K562 (cell line): ENCODE results near the gene CCDC87. TPM values are rescaled to one million over a fixed set of nuclear protein-coding genes. Genes with fewer than 3 reads are reported as not detected.

Source experiments
- ATAC-seq: fragments of 200-7000 bp; cut with Tn5 transposase; 3 replicates; pipeline ENCODE4 v1.9.1; 2020; ENCODE audit warnings: moderate library complexity
- BruUV-seq: library from RNA; stranded (reverse); fragments of 400-500 nt; replicated peaks from 2 replicates; lab custom pipeline; 2021; lab: Mats Ljungman, UMichigan
- CTCF ChIA-PET: fragments of 300-600 bp; formaldehyde crosslinking; extraction: SDS; loops from one replicate; lab custom pipeline; 2021; ENCODE audit warnings: low intra/inter-chr PET ratio; lab: Yijun Ruan, JAX
- POLR2A ChIA-PET: fragments of 300-600, 350-650 bp; sonication (Branson Sonifier 250); formaldehyde crosslinking; extraction: SDS; loops from one replicate; lab custom pipeline; 2021; ENCODE audit warnings: antibody characterized with exemption, inconsistent platforms; lab: Yijun Ruan, JAX
- DNase-seq, 4 experiments: peaks; one replicate each; pipeline versions ENCODE4 v3.0.0 to v3.0.0-alpha.2; 2011 to 2018; ENCODE audit warnings: low spot score in 3 of 4, mixed read lengths in 3 of 4; ENCODE audit errors: extremely low read depth in 1 of 4
- FAIRE-seq: peaks from 2 replicates; lab custom pipeline; 2011; peaks lifted over from hg19 to GRCh38; lab: Jason Lieb, UNC
- H2AFZ ChIP-seq: 2 replicates; pipeline ENCODE4 v1.6.0; 2011; ENCODE audit warnings: low read depth, low read length, control low read depth, inconsistent platforms
- H3K27ac ChIP-seq: fragments of 200-600 bp; 3 replicates; pipeline ENCODE4 v1.8.0; 2011; ENCODE audit warnings: low read depth, mild to moderate bottlenecking, control low read depth, inconsistent platforms, low read length, moderate library complexity, mixed read lengths; ENCODE audit errors: extremely low read depth
- H3K27me3 ChIP-seq, 2 experiments: fragments of 300-600 bp in 1 of 2; 2 replicates in 1 of 2; 3 replicates in 1 of 2; pipeline versions ENCODE4 v1.6.0 to v1.8.0; 2011; ENCODE audit warnings: inconsistent platforms in 2 of 2, low read length in 2 of 2, mild to moderate bottlenecking in 1 of 2, mixed read lengths in 1 of 2, moderate library complexity in 1 of 2; ENCODE audit not compliant: control insufficient read depth in 2 of 2, insufficient read depth in 2 of 2
- H3K36me3 ChIP-seq: fragments of 300-600 bp; 3 replicates; pipeline ENCODE4 v1.8.0; 2011; ENCODE audit warnings: mild to moderate bottlenecking, low read length, inconsistent platforms; ENCODE audit not compliant: control insufficient read depth, insufficient read depth
- H3K4me1 ChIP-seq, 2 experiments: fragments of 200-600 bp in 1 of 2; replicated peaks in 1 of 2; 2 replicates in 1 of 2; 3 replicates in 1 of 2; pipeline versions ENCODE4 v1.5.1 to v1.8.0; 2011; ENCODE audit warnings: inconsistent platforms in 2 of 2, low read length in 2 of 2, mild to moderate bottlenecking in 1 of 2, mixed read lengths in 1 of 2, moderate library complexity in 1 of 2; ENCODE audit not compliant: control insufficient read depth in 2 of 2, insufficient read depth in 2 of 2
- H3K4me2 ChIP-seq: 2 replicates; pipeline ENCODE4 v1.6.1; 2011; ENCODE audit warnings: low read length, control low read depth, inconsistent platforms, mixed read lengths; ENCODE audit not compliant: insufficient read depth
- H3K4me3 ChIP-seq: fragments of 200-600 bp; sonication (generic), shearing (Covaris generic); 2 replicates; pipeline ENCODE4 v1.5.1; 2016; ENCODE audit warnings: control low read depth, inconsistent platforms
- H3K79me2 ChIP-seq: fragments of 200-600 bp; 3 replicates; pipeline ENCODE4 v1.8.0; 2011; ENCODE audit warnings: low read length, inconsistent platforms; ENCODE audit not compliant: control insufficient read depth, insufficient read depth
- H3K9ac ChIP-seq, 2 experiments: 2 replicates each; pipeline versions ENCODE4 v1.6.0 to v1.6.1; 2011; ENCODE audit warnings: low read depth in 2 of 2, low read length in 2 of 2, control low read depth in 1 of 2, inconsistent platforms in 1 of 2, mild to moderate bottlenecking in 1 of 2, mixed read lengths in 1 of 2; ENCODE audit not compliant: insufficient read depth in 1 of 2
- H3K9me1 ChIP-seq: one replicate; pipeline ENCODE4 v1.6.0; 2011; ENCODE audit warnings: inconsistent platforms, mild to moderate bottlenecking, low read length, moderate library complexity; ENCODE audit not compliant: control insufficient read depth, insufficient read depth
- H3K9me3 ChIP-seq: replicated peaks from 2 replicates; pipeline ENCODE4 v1.5.1; 2011; ENCODE audit warnings: low read depth, low read length, inconsistent platforms; ENCODE audit not compliant: control insufficient read depth, insufficient read depth
- H4K20me1 ChIP-seq: replicated peaks from 2 replicates; pipeline ENCODE4 v1.6.1; 2011; ENCODE audit warnings: low read length, inconsistent platforms, mixed read lengths; ENCODE audit not compliant: control insufficient read depth, insufficient read depth
- ARID1B ChIP-seq: fragments of 450-650 bp; IDR thresholded peaks from 2 replicates; pipeline ENCODE4 v1.6.1; 2016; ENCODE audit warnings: antibody characterized with exemption, mild to moderate bottlenecking, inconsistent platforms
- CLOCK ChIP-seq: fragments of 250-450 bp; sonication (Bioruptor Pico); IDR thresholded peaks from 2 replicates; pipeline ENCODE4 v1.4.0; 2020; ENCODE audit warnings: mild to moderate bottlenecking, moderate library complexity, borderline replicate concordance
- HEY1 ChIP-seq: fragments of 250-450 bp; sonication (Bioruptor Pico); IDR thresholded peaks from 2 replicates; pipeline ENCODE4 v1.5.0; 2020; ENCODE audit warnings: mild to moderate bottlenecking, moderate library complexity, borderline replicate concordance
- MAFF ChIP-seq: IDR thresholded peaks from 2 replicates; pipeline ENCODE4 v1.6.1; 2012; ENCODE audit warnings: low read length, improper control_type of control experiment
- PPARD ChIP-seq: fragments of 250-450 bp; sonication (Bioruptor Pico); IDR thresholded peaks from 2 replicates; pipeline ENCODE4 v1.8.0; 2022; ENCODE audit warnings: inconsistent platforms, mild to moderate bottlenecking, moderate library complexity
- SRSF7 ChIP-seq: fragments of 200-400 bp; formaldehyde crosslinking; optimal IDR thresholded peaks from 2 replicates; pipeline ENCODE3; 2017; ENCODE audit warnings: mild to moderate bottlenecking, low read depth, low read length
- TCF15 ChIP-seq: fragments of 250-450 bp; sonication (Bioruptor Pico); IDR thresholded peaks from 2 replicates; pipeline ENCODE4 v1.8.0; 2022; ENCODE audit warnings: moderate library complexity, mild to moderate bottlenecking, inconsistent platforms
- ZBTB40 ChIP-seq, 2 experiments: fragments of 450-650 bp in 1 of 2; sonication (generic) in 1 of 2; formaldehyde crosslinking in 1 of 2; IDR thresholded peaks; 2 replicates each; pipeline versions ENCODE4 v1.7.1 to v1.9.0; 2016 to 2022; ENCODE audit warnings: inconsistent platforms in 1 of 2, mild to moderate bottlenecking in 1 of 2, missing genetic modification reagents in 1 of 2
- WGBS: fragments of 100-300 bp; shearing (Covaris generic); methylation state at CpG from one replicate; pipeline ENCODE4 v1.1.6; 2016; ENCODE audit warnings: low coverage, mixed read lengths; ENCODE audit not compliant: insufficient coverage; ENCODE audit errors: missing lambda C conversion rate; 5-methylcytosine and 5-hydroxymethylcytosine counted together
- in situ Hi-C: fragments of 300-500 bp; cut with MboI; formaldehyde crosslinking; loops from 4 replicates; pipeline ENCODE4 v1.15.0; 2018; ENCODE audit warnings: inconsistent platforms, mixed read lengths
- intact Hi-C: fragments of 100-400 bp; cut with micrococcal nuclease; formaldehyde crosslinking; loops from 2 replicates; pipeline ENCODE4 v1.14.2; 2022
- polyA plus RNA-seq, 8 experiments: library from polyadenylated mRNA; depleted of rRNA in 4 of 8; stranded (reverse) in 5 of 8; unstranded in 3 of 8; fragments of >200 nt; fragmentation: Nextera tagmentation in 2 of 8; fragmentation: Illumina TruSeq in 1 of 8; extraction: Ambion mirVana in 2 of 8; extraction: Trizol in 1 of 8; gene quantifications; 2 replicates each; pipeline versions ENCODE4 v1.2.1 to v1.2.3, GENCODE V29; 2011 to 2014; ENCODE audit warnings: inconsistent platforms in 1 of 8, missing spikeins in 1 of 8
- total RNA-seq, 7 experiments: library from RNA; depleted of rRNA in 6 of 7; stranded (reverse); fragments of >200 nt in 6 of 7; fragmentation: Illumina TruSeq in 2 of 7; extraction: Trizol in 2 of 7; gene quantifications; 2 replicates each; pipeline versions ENCODE4 v1.2.1 to v1.2.3, GENCODE V29; 2011 to 2021; ENCODE audit warnings: low replicate concordance in 1 of 7

CCDC87 gene
- total and polyA plus RNA-seq, 9 of the 15 experiments (the other 6 are each of a cell fraction or from before 2014, with no cell fraction given), result 0.03 to 0.44 (median 0.15) TPM; not detected in 1

GRCh38 chr11:66548041-66548440, 44.8 kb downstream of the CCDC87 start (continued):
- TF ChIP-seq CLOCK (CRISPR knock-in tag) (no peak), SRSF7 (no peak), PPARD (CRISPR knock-in tag) (no peak), HEY1 (CRISPR knock-in tag) (no peak), ARID1B (no peak), TCF15 (CRISPR knock-in tag) (no peak)

GRCh38 chr11:66547662-66548009, 45.2 kb downstream of the CCDC87 start:
- no peaks in the 10 kb centered on the region for H3K9me3 ChIP-seq
- 0% methylated on average over 4 of the region's 5 CpGs for WGBS
- H3K4me1 ChIP-seq, result peaks cover 0 to 38% of the 10 kb centered on the region in 2 experiments; a peak in 4 of 5 replicates
- H4K20me1 ChIP-seq, result no peaks in the 10 kb centered on the region
- in situ Hi-C loops, result no loop called here
- intact Hi-C loops, result no loop called here
- no peak overlapping the region for H3K9ac ChIP-seq
- H3K27ac ChIP-seq, result no peak overlapping the region
- peaks cover 0 to 4% of the 10 kb centered on the region in 2 experiments; a peak in 1 of 5 replicates for H3K27me3 ChIP-seq
- H3K9me1 ChIP-seq, result no peaks in the 10 kb centered on the region
- H3K4me3 ChIP-seq, result no peak overlapping the region
- H3K4me2 ChIP-seq, result no peak overlapping the region
- BruUV-seq, result no TSS peak
- ChIA-PET POLR2A (interaction anchor here (0.6 to 0.8 kb wide), 2 partner anchors 20 to 117 kb away, joined by 3 to 4 read pairs; no protein-coding TSS in a partner anchor), CTCF (no interaction called here)
- no peak overlapping the region for H2AFZ ChIP-seq
- peaks cover 5% of the 10 kb centered on the region; the same call in 1 of the 3 replicates for H3K36me3 ChIP-seq
- ATAC-seq (no peak), FAIRE-seq (no peak), DNase-seq (no peak)
- peaks cover 6% of the 10 kb centered on the region; the same call in 1 of the 3 replicates for H3K79me2 ChIP-seq
- TF ChIP-seq MAFF (no peak), ZBTB40 (IDR thresholded peaks at IDR 0.05) (no peak), ZBTB40 (CRISPR knock-in tag; IDR thresholded peaks at IDR 0.05) (no peak)
